NCI-H146 treated with DMSO at 0.1 percent for 48 hours (cell line): ENCODE measurements around the gene ITGAE.
"Not testable (repeated sequence)": the region's sequence is repeated elsewhere in the genome, so short reads cannot be mapped to it uniquely, and the experiment has no call there.

ENCODE experiments used
- DNase-seq: peaks from one replicate; lab custom pipeline; 2025; ENCODE audit not compliant: unreplicated experiment; lab: John Stamatoyannopoulos, UW

ITGAE gene

GRCh38 chr17:3730881-3731429 is 70.0 kb downstream of the ITGAE start:
- no peak for DNase-seq

- DNase-seq, result peak; percentile 59
Measured at GRCh38 chr17:3729881-3730280, 71.1 kb downstream of the ITGAE start.

- DNase-seq, result not testable (repeated sequence)
Measured at GRCh38 chr17:3728099-3728498, 72.9 kb downstream of the ITGAE start.

- DNase-seq, result no peak
Measured at GRCh38 chr17:3727041-3727440, 73.9 kb downstream of the ITGAE start.

GRCh38 chr17:3724378-3725077 is 76.5 kb downstream of the ITGAE start:
- DNase-seq, result no peak

GRCh38 chr17:3723556-3724377 is 77.2 kb downstream of the ITGAE start, which contains the start of gene HASPIN:
Gene HASPIN (plus strand): TSS chr17:3723903. CDS start chr17:3723936, 33 bp downstream.
- DNase-seq, result peak; percentile 72

- DNase-seq, result no peak
Measured at GRCh38 chr17:3723188-3723555, 77.8 kb downstream of the ITGAE start.

- no peak for DNase-seq
Measured at GRCh38 chr17:3722716-3723115, 78.3 kb downstream of the ITGAE start.

- DNase-seq, result no peak
Measured at GRCh38 chr17:3719265-3719664, 81.7 kb downstream of the ITGAE start.

GRCh38 chr17:3718201-3718600 is 82.8 kb downstream of the ITGAE start:
- DNase-seq, result no peak

- DNase-seq, result no peak
Measured at GRCh38 chr17:3715296-3715695, 85.7 kb downstream of the ITGAE start.

- DNase-seq, result no peak
Measured at GRCh38 chr17:3712811-3713463, 88.1 kb downstream of the ITGAE start.

- DNase-seq, result no peak
Measured at GRCh38 chr17:3710951-3711383, 90.0 kb downstream of the ITGAE start.

GRCh38 chr17:3708366-3708765 is 92.6 kb downstream of the ITGAE start:
- no peak for DNase-seq

- not testable (repeated sequence) for DNase-seq
Measured at GRCh38 chr17:3705718-3705984, 95.3 kb downstream of the ITGAE start.

- no peak for DNase-seq
Measured at GRCh38 chr17:3704931-3705717, 95.9 kb downstream of the ITGAE start.

GRCh38 chr17:3702041-3702539 is 98.9 kb downstream of the ITGAE start:
- DNase-seq, result not testable (repeated sequence)

GRCh38 chr17:3699951-3700350 is 101.0 kb downstream of the ITGAE start:
- DNase-seq, result no peak

GRCh38 chr17:3698139-3698538 is 102.8 kb downstream of the ITGAE start:
- DNase-seq, result no peak

- DNase-seq, result no peak
Measured at GRCh38 chr17:3697103-3697476, 103.9 kb downstream of the ITGAE start.
